GM19240 (cell line): ENCODE data around the gene SLC18B1.

Experiments
- DNase-seq: peaks from one replicate; pipeline ENCODE4 v3.0.0; 2011; ENCODE audit warnings: low spot score; ENCODE audit not compliant: insufficient read length

The SLC18B1 gene

GRCh38 chr6:132746048-132746447 lies 52.4 kb downstream of the SLC18B1 start:
- no peak for DNase-seq

DNA sequence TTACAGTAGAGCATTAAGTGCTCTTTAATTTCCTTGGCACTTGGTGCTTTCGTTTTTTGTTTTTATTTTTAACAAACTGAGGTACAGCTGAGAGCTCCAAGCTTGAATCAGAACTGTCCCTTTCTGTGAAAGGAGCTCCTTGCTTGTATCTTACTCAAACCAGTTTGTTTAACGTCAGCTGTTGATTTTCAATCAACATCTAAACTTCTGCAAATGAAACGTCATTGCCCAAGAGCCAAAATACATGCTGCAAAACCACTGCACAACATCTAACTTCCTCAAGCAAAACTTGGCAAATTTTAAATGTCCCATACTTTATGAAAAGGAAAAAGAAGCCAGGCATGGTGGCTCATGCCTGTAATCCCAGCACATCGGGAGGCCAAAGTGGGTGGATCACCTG lies 55.9 kb downstream of the SLC18B1 start:
- DNase-seq = no peak

GRCh38 chr6:132741281-132741680 lies 57.2 kb downstream of the SLC18B1 start:
- DNase-seq = no peak

GRCh38 chr6:132736239-132736638 lies 62.2 kb downstream of the SLC18B1 start:
- no peak for DNase-seq

DNA sequence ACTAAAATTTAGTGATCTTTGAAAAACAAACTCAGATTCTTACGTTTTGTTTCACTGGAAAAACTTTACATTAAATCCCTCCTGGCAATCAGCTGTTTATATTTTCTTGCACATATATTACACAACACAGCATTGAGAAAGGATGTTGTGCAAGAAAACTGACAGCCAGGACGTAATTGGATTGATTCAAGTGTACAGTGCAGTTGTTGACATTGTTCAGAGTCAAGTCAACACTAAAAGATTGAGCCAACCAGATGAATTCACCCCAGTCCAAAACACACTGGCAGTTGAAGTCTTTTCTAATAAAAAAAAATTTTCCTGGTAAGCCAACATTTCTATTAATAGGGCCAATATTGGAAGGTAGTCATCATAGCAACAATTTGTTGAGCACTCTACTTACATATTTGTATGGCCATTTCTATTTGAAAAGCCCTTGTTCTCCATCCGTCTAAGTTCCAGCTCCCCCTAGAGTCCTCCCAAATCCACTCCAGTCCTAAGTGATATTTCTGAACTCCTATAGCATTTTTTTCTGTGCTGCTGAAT lies 63.7 kb downstream of the SLC18B1 start:
- DNase-seq = no peak

DNA sequence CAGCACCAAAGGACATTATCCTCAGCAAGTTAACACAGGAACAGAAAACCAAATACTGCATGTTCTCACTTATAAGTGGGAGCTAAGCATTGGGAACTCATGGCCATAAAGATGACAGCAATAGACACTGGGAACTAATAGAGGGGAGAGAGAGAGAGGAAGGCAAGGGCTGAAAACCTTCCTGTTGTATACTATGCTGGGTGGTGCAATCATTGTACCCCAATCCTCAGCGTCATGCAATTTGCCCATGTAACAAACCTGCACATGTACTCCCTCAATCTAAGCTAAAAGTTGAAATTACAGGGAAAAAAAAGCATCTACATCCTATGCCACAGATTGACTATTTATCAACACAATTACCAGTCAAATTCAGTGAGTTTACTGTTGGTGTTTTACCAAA lies 64.6 kb downstream of the SLC18B1 start:
- no peak for DNase-seq

DNA sequence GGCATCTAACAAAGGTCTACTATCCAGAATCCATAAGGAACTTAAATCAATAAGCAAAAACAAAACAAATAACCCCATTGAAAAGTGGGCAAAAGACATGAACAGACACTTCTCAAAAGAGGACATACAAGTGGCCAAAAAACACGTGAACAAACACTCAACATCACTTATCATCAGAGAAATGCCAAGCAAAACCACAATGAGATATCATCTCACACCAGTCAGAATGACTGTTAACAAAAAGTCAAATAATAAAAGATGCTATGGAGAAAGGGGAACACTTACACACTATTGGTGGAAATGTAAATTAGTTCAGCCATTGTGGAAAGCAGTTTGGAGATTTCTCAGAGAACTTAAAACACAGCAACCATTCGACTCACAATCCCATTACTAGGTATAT lies 65.2 kb downstream of the SLC18B1 start:
- no peak for DNase-seq

GRCh38 chr6:132731086-132731485 lies 67.4 kb downstream of the SLC18B1 start:
- DNase-seq = no peak

- no peak for DNase-seq
These were observed 67.9 kb downstream of the SLC18B1 start for GRCh38 chr6:132730560-132730959.

GRCh38 chr6:132728616-132729015 lies 69.8 kb downstream of the SLC18B1 start:
- no peak for DNase-seq

- no peak for DNase-seq
These were observed 71.8 kb downstream of the SLC18B1 start for GRCh38 chr6:132726608-132726975.

- no peak for DNase-seq
These were observed 72.4 kb downstream of the SLC18B1 start for GRCh38 chr6:132725947-132726607.

DNA sequence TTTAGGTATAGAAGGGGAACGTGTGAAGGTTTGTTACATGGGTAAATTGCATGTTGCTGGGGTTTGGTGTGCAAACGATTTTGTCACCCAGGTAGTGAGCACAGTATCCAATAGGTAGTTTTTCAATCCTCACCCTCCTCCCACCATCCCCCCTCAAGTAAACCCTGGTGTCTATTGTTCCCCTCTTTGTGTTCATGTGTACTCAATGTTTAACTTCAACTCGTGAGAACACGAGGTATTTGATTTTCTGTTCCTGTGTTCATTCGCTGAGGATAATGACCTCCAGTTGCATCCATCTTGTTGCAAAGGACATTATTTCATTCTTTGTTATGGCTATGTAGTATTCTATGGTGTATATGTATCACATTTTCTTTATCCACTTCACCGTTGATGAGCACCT lies 73.0 kb downstream of the SLC18B1 start:
- DNase-seq = no peak

GRCh38 chr6:132719736-132720448 lies 78.5 kb downstream of the SLC18B1 start:
- DNase-seq = no peak
